Lower leg skin (tissue), 3 donors: ENCODE results near the gene RPSA.

ENCODE experiments used
- CTCF ChIP-seq, 3 donors: fragments of 450-650 bp; IDR thresholded peaks; one replicate each; pipeline ENCODE4 v1.5.1; 2016; ENCODE audit warnings: antibody characterized with exemption in 3 of 3, mild to moderate bottlenecking in 3 of 3, moderate library complexity in 2 of 3
- POLR2A ChIP-seq, 2 donors: fragments of 450-650 bp; IDR thresholded peaks; one replicate each; pipeline ENCODE4 v1.6.1; 2016 to 2017; ENCODE audit warnings: antibody characterized with exemption in 2 of 2, mild to moderate bottlenecking in 1 of 2, moderate library complexity in 1 of 2

GRCh38 chr3:39412668-39413260 is 6.2 kb downstream of the RPSA start:
- TF ChIP-seq CTCF (IDR thresholded peaks at IDR 0.05), result no peak
- no peak for TF ChIP-seq POLR2A (IDR thresholded peaks at IDR 0.05)
